ENCODE measurements around the gene WDR93.

GRCh38 chr15:89652131-89652530 lies 38.5 kb upstream of the WDR93 start:
- TF ChIP-seq CTCF (conservative IDR thresholded peaks at IDR 0.05; ENCODE audit: low read length) (no peak), EZH2phosphoT487 (IDR thresholded peaks at IDR 0.05; ENCODE audit: borderline replicate concordance, low read depth, low read length) (no peak)

Data from OCI-LY7 (cell line).